Loucy (cell line): ENCODE data around the gene FYN.

Experiments used
- H2AFZ ChIP-seq: fragments of 200-600 bp; sonication (generic); 2 replicates; pipeline ENCODE4 v1.6.0; 2016; ENCODE audit warnings: antibody characterized with exemption, mild to moderate bottlenecking, low read length, moderate library complexity
- H3F3A ChIP-seq: fragments of 200-600 bp; 2 replicates; pipeline ENCODE4 v1.6.0; 2016; ENCODE audit warnings: antibody characterized with exemption, low read depth, mild to moderate bottlenecking
- H3K27me3 ChIP-seq: fragments of 200-600 bp; sonication (generic); 2 replicates; pipeline ENCODE4 v1.6.1; 2014; ENCODE audit warnings: low read length, mild to moderate bottlenecking; ENCODE audit not compliant: insufficient read depth, poor library complexity, severe bottlenecking
- H3K36me3 ChIP-seq: fragments of 200-600 bp; sonication (generic); 2 replicates; pipeline ENCODE4 v1.6.1; 2016; ENCODE audit warnings: low read length; ENCODE audit not compliant: insufficient read depth
- H3K4me1 ChIP-seq: fragments of 200-600 bp; sonication (generic); 2 replicates; pipeline ENCODE4 v1.5.1; 2014; ENCODE audit warnings: low read length, mild to moderate bottlenecking; ENCODE audit not compliant: insufficient read depth, poor library complexity, severe bottlenecking
- H3K4me2 ChIP-seq: fragments of 200-600 bp; sonication (generic); 2 replicates; pipeline ENCODE4 v1.6.0; 2014; ENCODE audit warnings: antibody characterized with exemption, low read length, low read depth, mild to moderate bottlenecking; ENCODE audit not compliant: poor library complexity, severe bottlenecking
- H3K4me3 ChIP-seq: fragments of 200-600 bp; sonication (generic); 2 replicates; pipeline ENCODE4 v1.5.1; 2014; ENCODE audit warnings: low read length, mild to moderate bottlenecking, mixed read lengths; ENCODE audit not compliant: poor library complexity, severe bottlenecking
- H3K79me2 ChIP-seq: fragments of 200-600 bp; sonication (generic); 2 replicates; pipeline ENCODE4 v1.6.1; 2014; ENCODE audit warnings: low read length; ENCODE audit not compliant: insufficient read depth
- H3K9ac ChIP-seq: fragments of 200-600 bp; sonication (generic); 2 replicates; pipeline ENCODE4 v1.6.0; 2014; ENCODE audit warnings: mild to moderate bottlenecking, low read depth, low read length, moderate library complexity; ENCODE audit not compliant: poor library complexity, severe bottlenecking
- H3K9me2 ChIP-seq: fragments of 200-600 bp; sonication (generic); replicated peaks from 2 replicates; pipeline ENCODE4 v1.6.1; 2016; ENCODE audit warnings: low read depth, low read length, mixed read lengths
- H3K9me3 ChIP-seq: fragments of 200-600 bp; sonication (generic); 2 replicates; pipeline ENCODE4 v1.6.1; 2014; ENCODE audit warnings: mild to moderate bottlenecking, antibody characterized with exemption, low read length, low read depth; ENCODE audit not compliant: insufficient read depth
- H4K20me1 ChIP-seq: fragments of 200-600 bp; sonication (generic); 2 replicates; pipeline ENCODE4 v1.6.0; 2014; ENCODE audit warnings: antibody characterized with exemption, low read length, mild to moderate bottlenecking; ENCODE audit not compliant: insufficient read depth, poor library complexity, severe bottlenecking
- EZH2phosphoT487 ChIP-seq: fragments of 200-600 bp; IDR thresholded peaks from 2 replicates; pipeline ENCODE4 v1.6.1; 2018; ENCODE audit warnings: antibody characterized with exemption, mild to moderate bottlenecking, moderate library complexity, borderline replicate concordance
- TF ChIP-seq, protein P1 (sequence below): fragments of 200-600 bp; sonication (generic); conservative IDR thresholded peaks from 2 replicates; pipeline ENCODE4 v1.5.1; 2014; ENCODE audit warnings: mild to moderate bottlenecking, antibody characterized with exemption, low read length

The FYN gene

DNA sequence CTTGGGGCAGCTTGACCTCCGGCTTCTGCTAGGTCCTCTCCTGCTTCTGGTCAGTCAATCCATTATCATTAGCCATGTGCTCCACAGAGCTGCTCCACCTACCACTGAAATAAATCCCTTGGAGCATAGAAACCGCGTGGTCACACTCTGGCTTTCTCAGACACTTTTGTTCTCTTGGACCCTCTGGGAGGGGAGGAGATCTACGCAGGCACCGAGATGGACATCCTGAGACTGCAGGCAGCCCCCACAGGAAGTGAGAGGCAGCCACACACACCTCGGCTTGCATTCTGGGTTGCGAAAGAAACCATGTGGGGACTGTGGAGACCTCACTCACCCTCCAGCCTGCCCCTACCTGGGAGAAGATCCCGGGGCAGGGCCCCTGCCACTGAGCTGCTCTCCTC lies 79.5 kb downstream of the FYN start:
- Histone ChIP-seq H3K79me2 (peaks cover 88% of the 10 kb centered on the region), H2AFZ (peak overlapping the region; percentile 13; the same call in 1 of the 2 replicates), H3K4me3 (peak overlapping the region; percentile 60), H3K9me3 (no peaks in the 10 kb centered on the region), H3K4me2 (peak overlapping the region; percentile 68), H3F3A (no peaks in the 10 kb centered on the region), H3K9ac (peak overlapping the region; percentile 55), H3K9me2 (no peaks in the 10 kb centered on the region), H3K27me3 (no peaks in the 10 kb centered on the region), H3K36me3 (no peaks in the 10 kb centered on the region), H3K4me1 (peaks cover 58% of the 10 kb centered on the region), H4K20me1 (no peaks in the 10 kb centered on the region)
- TF ChIP-seq EZH2phosphoT487: no peak
- TF ChIP-seq, protein P1, sequence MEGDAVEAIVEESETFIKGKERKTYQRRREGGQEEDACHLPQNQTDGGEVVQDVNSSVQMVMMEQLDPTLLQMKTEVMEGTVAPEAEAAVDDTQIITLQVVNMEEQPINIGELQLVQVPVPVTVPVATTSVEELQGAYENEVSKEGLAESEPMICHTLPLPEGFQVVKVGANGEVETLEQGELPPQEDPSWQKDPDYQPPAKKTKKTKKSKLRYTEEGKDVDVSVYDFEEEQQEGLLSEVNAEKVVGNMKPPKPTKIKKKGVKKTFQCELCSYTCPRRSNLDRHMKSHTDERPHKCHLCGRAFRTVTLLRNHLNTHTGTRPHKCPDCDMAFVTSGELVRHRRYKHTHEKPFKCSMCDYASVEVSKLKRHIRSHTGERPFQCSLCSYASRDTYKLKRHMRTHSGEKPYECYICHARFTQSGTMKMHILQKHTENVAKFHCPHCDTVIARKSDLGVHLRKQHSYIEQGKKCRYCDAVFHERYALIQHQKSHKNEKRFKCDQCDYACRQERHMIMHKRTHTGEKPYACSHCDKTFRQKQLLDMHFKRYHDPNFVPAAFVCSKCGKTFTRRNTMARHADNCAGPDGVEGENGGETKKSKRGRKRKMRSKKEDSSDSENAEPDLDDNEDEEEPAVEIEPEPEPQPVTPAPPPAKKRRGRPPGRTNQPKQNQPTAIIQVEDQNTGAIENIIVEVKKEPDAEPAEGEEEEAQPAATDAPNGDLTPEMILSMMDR: no peak

DNA sequence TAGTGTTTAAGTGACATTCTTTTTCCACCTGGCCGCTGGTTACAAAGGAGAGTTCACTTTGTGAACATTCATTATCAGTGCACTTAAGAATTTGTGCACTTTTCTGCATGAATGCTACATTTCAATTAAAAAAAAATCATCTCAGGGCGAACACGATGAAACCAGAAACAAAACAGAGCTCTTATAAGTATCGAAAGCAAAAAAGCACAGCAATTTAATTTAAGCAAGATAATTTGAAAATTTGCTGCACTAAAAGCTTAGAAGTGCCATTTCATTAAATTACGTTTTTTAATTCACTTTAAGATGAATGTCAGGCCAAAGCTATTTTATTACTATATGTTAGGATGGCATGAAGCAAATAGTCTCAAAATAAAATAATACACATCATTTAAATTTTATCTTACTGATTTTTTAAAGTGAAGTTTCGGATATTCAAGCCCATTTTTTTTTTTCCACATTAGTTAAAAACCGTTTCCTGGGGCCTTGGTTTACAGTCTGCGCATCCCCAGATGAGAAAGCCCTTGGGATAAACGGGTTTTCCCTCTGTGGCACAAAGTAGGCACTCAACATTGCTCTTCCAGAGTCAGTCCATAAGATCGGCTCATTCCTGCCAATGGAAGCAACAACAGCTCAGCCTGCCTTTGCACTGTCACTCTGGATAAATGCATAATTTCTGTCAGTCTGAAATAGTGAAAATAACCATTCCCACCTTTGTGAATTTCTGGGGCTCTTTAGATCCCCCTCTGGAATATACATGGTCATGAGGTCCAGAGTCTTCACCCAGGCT lies 80.1 kb downstream of the FYN start:
- Histone ChIP-seq H4K20me1 (no peaks in the 10 kb centered on the region), H3K9me2 (no peaks in the 10 kb centered on the region), H3K36me3 (no peaks in the 10 kb centered on the region), H3K4me3 (peak overlapping the region; percentile 60), H3K9ac (peak overlapping the region; percentile 55), H3K79me2 (peaks cover 89% of the 10 kb centered on the region), H3K4me2 (peak overlapping the region; percentile 68), H3K9me3 (no peaks in the 10 kb centered on the region), H2AFZ (peak overlapping the region; percentile 13; the same call in 1 of the 2 replicates), H3K4me1 (peaks cover 64% of the 10 kb centered on the region), H3F3A (no peaks in the 10 kb centered on the region), H3K27me3 (no peaks in the 10 kb centered on the region)
- TF ChIP-seq EZH2phosphoT487: no peak
- TF ChIP-seq, protein P1: no peak

DNA sequence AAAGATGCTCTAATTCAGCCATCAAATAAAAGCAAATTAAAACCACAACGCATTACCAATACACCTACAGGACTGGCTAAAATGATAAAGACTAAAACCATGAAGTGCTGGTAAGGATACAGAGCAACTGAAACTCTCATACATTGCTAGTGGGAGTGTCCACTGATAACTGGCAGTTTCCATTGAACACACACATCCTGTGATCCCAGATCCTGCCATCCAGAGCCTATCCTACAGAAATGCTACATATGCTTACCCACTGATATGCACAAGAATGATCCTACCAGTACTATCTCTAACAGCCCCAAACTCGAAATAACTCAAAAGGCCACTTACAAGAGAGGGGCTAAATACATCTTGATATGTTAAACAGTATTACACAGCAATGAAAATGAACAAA lies 81.0 kb downstream of the FYN start:
- Histone ChIP-seq H2AFZ (no peak overlapping the region), H3K4me1 (peaks cover 68% of the 10 kb centered on the region), H3K36me3 (no peaks in the 10 kb centered on the region), H3K9me3 (no peaks in the 10 kb centered on the region), H3K4me2 (peak overlapping the region; percentile 68), H3K9me2 (no peaks in the 10 kb centered on the region), H3F3A (no peaks in the 10 kb centered on the region), H4K20me1 (no peaks in the 10 kb centered on the region), H3K9ac (no peak overlapping the region), H3K4me3 (peak overlapping the region; percentile 60), H3K79me2 (peaks cover 97% of the 10 kb centered on the region), H3K27me3 (no peaks in the 10 kb centered on the region)
- TF ChIP-seq, protein P1: no peak
- no peak for TF ChIP-seq EZH2phosphoT487
